Ishikawa (cell line): ENCODE measurements around the gene ANKMY1.

Experiments used
- CEBPB ChIP-seq: IDR thresholded peaks from 2 replicates; pipeline ENCODE4 v1.6.1; 2012
- CREB1 ChIP-seq: IDR thresholded peaks from 2 replicates; pipeline ENCODE4 v1.6.1; 2012; ENCODE audit warnings: low read depth
- EGR1 ChIP-seq: IDR thresholded peaks from 2 replicates; pipeline ENCODE4 v1.6.1; 2012
- EP300 ChIP-seq: IDR thresholded peaks from 2 replicates; pipeline ENCODE4 v1.6.1; 2012; ENCODE audit warnings: borderline replicate concordance
- FOXM1 ChIP-seq: IDR thresholded peaks from 2 replicates; pipeline ENCODE4 v1.6.1; 2012; ENCODE audit warnings: low read depth, borderline replicate concordance
- NFIC ChIP-seq: IDR thresholded peaks from 2 replicates; pipeline ENCODE4 v1.6.1; 2012
- RAD21 ChIP-seq: IDR thresholded peaks from 2 replicates; pipeline ENCODE4 v1.6.1; 2012; ENCODE audit warnings: low read depth
- TAF1 ChIP-seq: IDR thresholded peaks from 2 replicates; pipeline ENCODE4 v1.6.1; 2012; ENCODE audit warnings: low read depth, mild to moderate bottlenecking
- TCF12 ChIP-seq: IDR thresholded peaks from 2 replicates; pipeline ENCODE4 v1.6.1; 2012; ENCODE audit warnings: low read depth
- TEAD4 ChIP-seq: IDR thresholded peaks from 2 replicates; pipeline ENCODE4 v1.6.1; 2012
- YY1 ChIP-seq: IDR thresholded peaks from 2 replicates; pipeline ENCODE4 v1.6.1; 2012; ENCODE audit warnings: low read depth
- ZBTB7A ChIP-seq: IDR thresholded peaks from 2 replicates; pipeline ENCODE4 v1.6.1; 2012; ENCODE audit warnings: low read depth
- TF ChIP-seq, protein P1 (sequence below): IDR thresholded peaks from 2 replicates; pipeline ENCODE4 v1.6.1; 2012
- TF ChIP-seq, protein P2 (sequence below): IDR thresholded peaks from 2 replicates; pipeline ENCODE4 v1.6.1; 2012; ENCODE audit warnings: low read depth, mild to moderate bottlenecking
- TF ChIP-seq, protein P3 (sequence below): IDR thresholded peaks from 2 replicates; pipeline ENCODE4 v1.6.1; 2012

The ANKMY1 gene

DNA sequence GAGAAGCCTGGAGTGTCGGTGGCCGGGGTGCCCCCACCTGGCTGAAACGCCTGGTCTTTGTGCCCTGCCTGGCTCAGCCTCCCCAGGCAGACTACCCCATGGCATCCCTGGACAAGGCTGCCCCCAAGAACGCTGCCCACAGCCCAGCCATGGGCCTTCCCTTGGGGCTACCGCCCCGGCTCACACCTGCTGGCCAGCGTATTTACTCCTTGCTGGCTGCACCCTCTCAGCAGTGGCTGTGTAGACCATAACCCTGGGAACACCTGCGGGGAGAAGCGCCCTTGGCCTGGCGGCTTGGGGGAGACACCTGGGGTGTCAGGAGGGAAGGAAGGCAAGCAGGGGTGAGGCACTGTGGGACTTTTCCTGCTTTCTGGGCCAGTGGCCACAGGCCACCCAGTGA is 46.1 kb upstream of the ANKMY1 start:
- TF ChIP-seq, protein P1, sequence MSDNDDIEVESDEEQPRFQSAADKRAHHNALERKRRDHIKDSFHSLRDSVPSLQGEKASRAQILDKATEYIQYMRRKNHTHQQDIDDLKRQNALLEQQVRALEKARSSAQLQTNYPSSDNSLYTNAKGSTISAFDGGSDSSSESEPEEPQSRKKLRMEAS, result no peak
- TF ChIP-seq CEBPB (no peak), FOXM1 (no peak), TEAD4 (no peak), RAD21 (no peak), EGR1 (no peak), TAF1 (no peak), TCF12 (no peak), ZBTB7A (no peak), EP300 (no peak), NFIC (no peak), YY1 (no peak)
- TF ChIP-seq, protein P2, sequence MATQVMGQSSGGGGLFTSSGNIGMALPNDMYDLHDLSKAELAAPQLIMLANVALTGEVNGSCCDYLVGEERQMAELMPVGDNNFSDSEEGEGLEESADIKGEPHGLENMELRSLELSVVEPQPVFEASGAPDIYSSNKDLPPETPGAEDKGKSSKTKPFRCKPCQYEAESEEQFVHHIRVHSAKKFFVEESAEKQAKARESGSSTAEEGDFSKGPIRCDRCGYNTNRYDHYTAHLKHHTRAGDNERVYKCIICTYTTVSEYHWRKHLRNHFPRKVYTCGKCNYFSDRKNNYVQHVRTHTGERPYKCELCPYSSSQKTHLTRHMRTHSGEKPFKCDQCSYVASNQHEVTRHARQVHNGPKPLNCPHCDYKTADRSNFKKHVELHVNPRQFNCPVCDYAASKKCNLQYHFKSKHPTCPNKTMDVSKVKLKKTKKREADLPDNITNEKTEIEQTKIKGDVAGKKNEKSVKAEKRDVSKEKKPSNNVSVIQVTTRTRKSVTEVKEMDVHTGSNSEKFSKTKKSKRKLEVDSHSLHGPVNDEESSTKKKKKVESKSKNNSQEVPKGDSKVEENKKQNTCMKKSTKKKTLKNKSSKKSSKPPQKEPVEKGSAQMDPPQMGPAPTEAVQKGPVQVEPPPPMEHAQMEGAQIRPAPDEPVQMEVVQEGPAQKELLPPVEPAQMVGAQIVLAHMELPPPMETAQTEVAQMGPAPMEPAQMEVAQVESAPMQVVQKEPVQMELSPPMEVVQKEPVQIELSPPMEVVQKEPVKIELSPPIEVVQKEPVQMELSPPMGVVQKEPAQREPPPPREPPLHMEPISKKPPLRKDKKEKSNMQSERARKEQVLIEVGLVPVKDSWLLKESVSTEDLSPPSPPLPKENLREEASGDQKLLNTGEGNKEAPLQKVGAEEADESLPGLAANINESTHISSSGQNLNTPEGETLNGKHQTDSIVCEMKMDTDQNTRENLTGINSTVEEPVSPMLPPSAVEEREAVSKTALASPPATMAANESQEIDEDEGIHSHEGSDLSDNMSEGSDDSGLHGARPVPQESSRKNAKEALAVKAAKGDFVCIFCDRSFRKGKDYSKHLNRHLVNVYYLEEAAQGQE, result no peak
- TF ChIP-seq, protein P3, sequence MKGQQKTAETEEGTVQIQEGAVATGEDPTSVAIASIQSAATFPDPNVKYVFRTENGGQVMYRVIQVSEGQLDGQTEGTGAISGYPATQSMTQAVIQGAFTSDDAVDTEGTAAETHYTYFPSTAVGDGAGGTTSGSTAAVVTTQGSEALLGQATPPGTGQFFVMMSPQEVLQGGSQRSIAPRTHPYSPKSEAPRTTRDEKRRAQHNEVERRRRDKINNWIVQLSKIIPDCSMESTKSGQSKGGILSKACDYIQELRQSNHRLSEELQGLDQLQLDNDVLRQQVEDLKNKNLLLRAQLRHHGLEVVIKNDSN, result no peak

- TF ChIP-seq, protein P2, result no peak
- TF ChIP-seq TEAD4 (no peak), EGR1 (no peak)
Observed at GRCh38 chr2:240603081-240603835, 45.5 kb upstream of the ANKMY1 start.

DNA sequence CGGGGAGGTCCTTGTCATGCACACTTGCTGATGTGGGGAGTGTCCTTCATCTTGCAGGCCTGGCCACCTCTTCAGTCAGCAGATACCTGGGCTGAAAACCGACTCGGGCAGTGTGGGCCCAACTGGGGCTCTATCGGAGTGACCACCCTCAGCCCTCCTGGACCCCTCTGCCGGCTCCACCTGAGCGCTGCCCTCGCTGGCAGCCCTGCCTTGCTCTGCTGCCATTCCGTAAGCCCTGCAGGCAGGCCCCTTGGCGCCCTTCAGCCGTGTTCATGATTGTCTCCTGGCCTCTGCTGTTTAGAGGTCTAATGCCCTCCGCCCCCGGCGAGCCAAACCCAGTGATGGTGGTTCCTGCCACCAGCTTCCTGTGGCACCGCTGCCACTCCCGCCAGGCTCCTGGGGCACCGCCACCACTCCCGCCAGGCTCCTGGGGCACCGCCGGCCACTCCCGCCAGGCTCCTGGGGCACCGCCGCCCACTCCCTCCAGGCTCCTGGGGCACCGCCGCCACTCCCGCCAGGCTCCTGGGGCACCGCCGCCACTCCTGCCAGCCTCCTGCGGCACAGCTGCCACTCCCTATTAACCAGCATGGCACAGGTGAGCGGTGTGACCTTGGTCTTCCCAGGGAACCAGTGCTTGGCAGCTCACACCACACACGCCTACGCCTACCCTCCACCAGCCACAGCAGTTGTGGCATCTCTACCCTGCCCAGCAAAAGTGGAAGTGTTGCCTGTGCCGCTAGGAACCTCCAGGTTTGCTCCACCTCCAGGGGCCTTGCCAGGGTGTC is 44.7 kb upstream of the ANKMY1 start:
- TF ChIP-seq, protein P3, result no peak
- TF ChIP-seq EGR1 (peak; percentile 53; the same call in 1 of the 2 replicates), TCF12 (peak; percentile 65), EP300 (peak; percentile 67; the same call in 1 of the 2 replicates), CEBPB (no peak)
- TF ChIP-seq, protein P1, result peak; percentile 22; the same call in 1 of the 2 replicates

- no peak for TF ChIP-seq TEAD4
- TF ChIP-seq RAD21, result no peak
- no peak for TF ChIP-seq EP300
- no peak for TF ChIP-seq FOXM1
- TF ChIP-seq EGR1, result no peak
Observed at GRCh38 chr2:240601831-240602160, 44.0 kb upstream of the ANKMY1 start.

- TF ChIP-seq EP300 (no peak), EGR1 (no peak), YY1 (no peak)
Observed at GRCh38 chr2:240601061-240601830, 43.5 kb upstream of the ANKMY1 start.

DNA sequence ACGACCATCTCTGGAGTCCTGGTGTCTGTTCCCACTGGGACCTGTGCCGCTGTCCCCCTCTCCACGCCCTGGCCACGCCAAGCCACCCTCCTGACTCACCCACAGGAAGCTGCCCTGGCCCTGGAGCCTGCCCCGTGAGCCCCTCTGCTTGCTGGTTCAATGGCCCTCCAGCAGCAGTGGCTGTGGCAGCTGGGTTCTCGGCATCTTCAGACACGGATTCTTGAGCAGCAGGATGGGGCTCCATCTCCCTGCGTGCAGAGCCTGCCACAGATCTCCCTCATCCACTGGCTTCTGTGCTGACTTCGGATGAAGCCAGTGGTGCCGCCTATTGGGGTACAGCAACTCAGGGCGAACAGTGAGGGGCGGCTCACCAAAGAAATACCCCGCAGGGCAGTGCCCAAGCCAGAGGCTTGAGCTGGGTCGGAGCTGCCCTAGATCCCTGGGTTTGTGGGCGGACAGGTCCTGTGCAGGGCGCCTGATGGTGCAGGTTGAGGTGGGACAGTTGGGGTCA is 42.7 kb upstream of the ANKMY1 start:
- TF ChIP-seq YY1, result no peak
- no peak for TF ChIP-seq NFIC
- no peak for TF ChIP-seq RAD21
- TF ChIP-seq FOXM1, result no peak
- TF ChIP-seq EGR1, result no peak
- TF ChIP-seq TCF12, result no peak
- no peak for TF ChIP-seq CEBPB
- no peak for TF ChIP-seq ZBTB7A
- TF ChIP-seq, protein P2, result no peak
- TF ChIP-seq TAF1, result no peak
- no peak for TF ChIP-seq TEAD4
- TF ChIP-seq, protein P1, result no peak
- no peak for TF ChIP-seq EP300
- no peak for TF ChIP-seq CREB1
- TF ChIP-seq, protein P3, result no peak
